ENCODE results near the gene ZNF644. TPM values are rescaled to one million over a fixed set of nuclear protein-coding genes. Genes with fewer than 3 reads are reported as not detected.

Gene ZNF644
- total and polyA plus RNA-seq, 2 donors (not counting 1 experiment from before 2014, with no cell fraction given), result 9.6 to 124 TPM

DNA sequence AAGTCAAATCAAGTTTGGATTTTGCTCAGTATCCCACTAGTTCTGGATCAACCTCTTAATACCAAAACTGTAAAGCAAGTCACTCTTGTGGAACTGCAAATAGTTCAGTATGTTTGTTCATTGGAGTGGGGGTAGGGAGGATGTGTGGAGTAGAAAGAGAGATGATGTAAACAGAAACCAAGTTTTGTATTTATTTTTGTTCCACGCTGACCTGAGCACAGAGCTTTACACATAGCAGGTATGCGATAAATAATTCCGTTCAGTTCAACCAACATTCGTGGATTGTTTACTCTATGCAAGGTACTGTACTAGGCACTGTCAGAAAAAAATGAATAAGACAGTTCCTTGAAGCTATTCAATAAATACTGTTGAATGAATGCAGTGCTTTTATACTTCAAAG, 4.5 kb upstream of the ZNF644 start:
- POLR2A ChIA-PET, result no interaction called here
- peaks cover 16% of the 10 kb centered on the region for H3K79me2 ChIP-seq (ENCODE audit: control insufficient read depth, insufficient read depth, low read length)
- no peak overlapping the region for H3K27ac ChIP-seq (ENCODE audit: low read length in 2 of 2)
- no peak overlapping the region for H3K9ac ChIP-seq (ENCODE audit: low read length)
- H3K4me2 ChIP-seq (replicated peaks; ENCODE audit: low read depth, low read length, poor library complexity, severe bottlenecking), result no peak overlapping the region
- H3K27me3 ChIP-seq (replicated peaks in 1 of 4; ENCODE audit: control extremely low read depth in 1 of 4, control insufficient read depth in 3 of 4, insufficient read depth in 4 of 4, low read length in 3 of 4), result no peaks in the 10 kb centered on the region
- H2AFZ ChIP-seq (ENCODE audit: insufficient read depth, low read depth, low read length, poor library complexity, severe bottlenecking), result peak overlapping the region; percentile 19
- H3K4me1 ChIP-seq (ENCODE audit: control insufficient read depth in 2 of 2, insufficient read depth in 2 of 2, low read length in 2 of 2), result peaks cover 25 to 31% of the 10 kb centered on the region in 2 donors
- Mint-ChIP-seq H3K9me3 (ENCODE audit: insufficient read depth) (no peaks in the 10 kb centered on the region), H3K27me3 (peaks cover 5% of the 10 kb centered on the region), H3K4me1 (peaks cover 32% of the 10 kb centered on the region), H3K27ac (no peak overlapping the region), H3K4me3 (no peak overlapping the region)
- intact Hi-C loops (cut with micrococcal nuclease), result no loop called here
- ATAC-seq (ENCODE audit: low read depth), result no peak
- WGBS (ENCODE audit: insufficient coverage), result 91% methylated on average over 4 of the region's 4 CpGs
- CTCF ChIA-PET, result interaction anchor here (0.8 to 3.0 kb wide), 5 partner anchors 10 to 139 kb away, joined by 3 to 13 read pairs (median 5); no protein-coding TSS in a partner anchor
- DNase-seq, result no peak
- no peak for TF ChIP-seq EZH2 (IDR thresholded peaks at IDR 0.05; ENCODE audit: borderline replicate concordance, insufficient read depth, low read depth, low read length, poor library complexity, severe bottlenecking)
- TF ChIP-seq, protein P1, sequence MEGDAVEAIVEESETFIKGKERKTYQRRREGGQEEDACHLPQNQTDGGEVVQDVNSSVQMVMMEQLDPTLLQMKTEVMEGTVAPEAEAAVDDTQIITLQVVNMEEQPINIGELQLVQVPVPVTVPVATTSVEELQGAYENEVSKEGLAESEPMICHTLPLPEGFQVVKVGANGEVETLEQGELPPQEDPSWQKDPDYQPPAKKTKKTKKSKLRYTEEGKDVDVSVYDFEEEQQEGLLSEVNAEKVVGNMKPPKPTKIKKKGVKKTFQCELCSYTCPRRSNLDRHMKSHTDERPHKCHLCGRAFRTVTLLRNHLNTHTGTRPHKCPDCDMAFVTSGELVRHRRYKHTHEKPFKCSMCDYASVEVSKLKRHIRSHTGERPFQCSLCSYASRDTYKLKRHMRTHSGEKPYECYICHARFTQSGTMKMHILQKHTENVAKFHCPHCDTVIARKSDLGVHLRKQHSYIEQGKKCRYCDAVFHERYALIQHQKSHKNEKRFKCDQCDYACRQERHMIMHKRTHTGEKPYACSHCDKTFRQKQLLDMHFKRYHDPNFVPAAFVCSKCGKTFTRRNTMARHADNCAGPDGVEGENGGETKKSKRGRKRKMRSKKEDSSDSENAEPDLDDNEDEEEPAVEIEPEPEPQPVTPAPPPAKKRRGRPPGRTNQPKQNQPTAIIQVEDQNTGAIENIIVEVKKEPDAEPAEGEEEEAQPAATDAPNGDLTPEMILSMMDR (IDR thresholded peaks at IDR 0.05), result no peak
- no peaks in the 10 kb centered on the region for H3K36me3 ChIP-seq (replicated peaks in 1 of 2; ENCODE audit: control extremely low read depth in 1 of 2, control insufficient read depth in 1 of 2, extremely low read depth in 1 of 2, insufficient read depth in 2 of 2, low read length in 1 of 2)
- H3K9me3 ChIP-seq (ENCODE audit: control extremely low read depth in 1 of 3, control insufficient read depth in 2 of 3, insufficient read depth in 1 of 3, low read length in 2 of 3), result peaks cover 0 to 1% (median 0%) of the 10 kb centered on the region in 3 donors
- H3K4me3 ChIP-seq (ENCODE audit: control extremely low read depth in 1 of 5, extremely low read depth in 1 of 5, insufficient read depth in 1 of 5, low read depth in 2 of 5, low read length in 4 of 5), result no peak overlapping the region
- H4K20me1 ChIP-seq (ENCODE audit: control insufficient read depth, insufficient read depth, low read length, poor library complexity, severe bottlenecking), result no peaks in the 10 kb centered on the region

DNA sequence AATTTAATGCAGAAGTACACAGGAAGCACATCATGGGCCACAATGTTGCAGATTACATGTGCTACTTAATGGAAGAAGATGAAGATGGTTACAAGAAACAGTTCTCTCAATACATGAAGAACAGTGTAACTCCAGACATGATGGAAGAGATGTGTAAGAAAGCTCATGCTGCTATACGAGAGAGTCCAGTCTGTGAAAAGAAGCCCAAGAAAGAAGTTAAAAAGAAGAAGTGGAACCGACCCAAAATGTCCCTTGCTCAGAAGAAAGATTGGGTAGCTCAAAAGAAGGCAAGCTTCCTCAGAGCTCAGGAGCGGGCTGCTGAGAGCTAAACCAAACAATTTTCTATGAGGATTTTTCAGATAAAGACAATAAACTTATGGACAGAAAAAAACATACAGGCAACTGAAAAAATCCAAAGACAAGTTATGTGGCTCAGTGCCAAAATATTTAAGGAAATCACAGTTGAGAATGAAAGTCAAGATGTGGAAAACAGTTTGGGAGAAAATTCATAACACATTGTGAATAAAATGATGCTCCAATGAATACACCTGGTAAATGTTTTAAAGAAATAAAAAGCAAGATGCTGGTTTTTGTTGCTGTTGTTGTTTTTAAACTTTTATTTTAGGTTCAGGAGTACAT, 2.8 kb upstream of the ZNF644 start:
- Mint-ChIP-seq H3K27me3 (no peaks in the 10 kb centered on the region), H3K27ac (peak overlapping the region; percentile 82), H3K4me1 (peaks cover 49% of the 10 kb centered on the region), H3K9me3 (ENCODE audit: insufficient read depth) (no peaks in the 10 kb centered on the region), H3K4me3 (peak overlapping the region; percentile 56)
- Histone ChIP-seq H3K27me3 (replicated peaks in 1 of 4; ENCODE audit: control extremely low read depth in 1 of 4, control insufficient read depth in 3 of 4, insufficient read depth in 4 of 4, low read length in 3 of 4) (no peaks in the 10 kb centered on the region), H3K4me1 (ENCODE audit: control insufficient read depth in 2 of 2, insufficient read depth in 2 of 2, low read length in 2 of 2) (peaks cover 36 to 45% of the 10 kb centered on the region in 2 donors), H3K79me2 (ENCODE audit: control insufficient read depth, insufficient read depth, low read length) (peaks cover 33% of the 10 kb centered on the region), H3K4me3 (ENCODE audit: control extremely low read depth in 1 of 5, extremely low read depth in 1 of 5, insufficient read depth in 1 of 5, low read depth in 2 of 5, low read length in 4 of 5) (peak overlapping the region in 1 of 5 experiments; percentile 3), H3K9ac (ENCODE audit: low read length) (peak overlapping the region; percentile 14), H4K20me1 (ENCODE audit: control insufficient read depth, insufficient read depth, low read length, poor library complexity, severe bottlenecking) (peaks cover 4% of the 10 kb centered on the region), H3K27ac (ENCODE audit: low read length in 2 of 2) (peak overlapping the region; percentile 51 to 60), H3K4me2 (replicated peaks; ENCODE audit: low read depth, low read length, poor library complexity, severe bottlenecking) (peak overlapping the region; percentile 63), H3K9me3 (ENCODE audit: control extremely low read depth in 1 of 3, control insufficient read depth in 2 of 3, insufficient read depth in 1 of 3, low read length in 2 of 3) (no peaks in the 10 kb centered on the region), H2AFZ (ENCODE audit: insufficient read depth, low read depth, low read length, poor library complexity, severe bottlenecking) (peak overlapping the region; percentile 65), H3K36me3 (replicated peaks in 1 of 2; ENCODE audit: control extremely low read depth in 1 of 2, control insufficient read depth in 1 of 2, extremely low read depth in 1 of 2, insufficient read depth in 2 of 2, low read length in 1 of 2) (no peaks in the 10 kb centered on the region)
- ATAC-seq (ENCODE audit: low read depth) (no peak), DNase-seq (peak; percentile 74)
- intact Hi-C loops (cut with micrococcal nuclease), result loop anchor here (5.0 kb wide), 1 partner anchor 37 kb away; no protein-coding TSS in a partner anchor
- WGBS (ENCODE audit: insufficient coverage), result 0% methylated on average over 2 of the region's 3 CpGs
- POLR2A ChIA-PET, result interaction anchor here (0.6 kb wide), 1 partner anchor 90 kb away, joined by 4 read pairs; no protein-coding TSS in a partner anchor
- CTCF ChIA-PET, result interaction anchor here (0.6 to 1.5 kb wide), 2 partner anchors 15 to 48 kb away, joined by 3 read pairs; no protein-coding TSS in a partner anchor
- TF ChIP-seq EZH2 (IDR thresholded peaks at IDR 0.05; ENCODE audit: borderline replicate concordance, insufficient read depth, low read depth, low read length, poor library complexity, severe bottlenecking), result no peak
- TF ChIP-seq, protein P1 (IDR thresholded peaks at IDR 0.05), result no peak
